Dermis blood vessel endothelial cell (primary cell): ENCODE data around the gene VWA7. TPM values are rescaled to one million over a fixed set of nuclear protein-coding genes. Genes with fewer than 3 reads are reported as not detected.

Experiments used
- DNase-seq: peaks from one replicate; pipeline ENCODE4 v3.0.0; 2010
- total RNA-seq: library from RNA; depleted of rRNA; stranded (reverse); fragments of >200 nt; gene quantifications from 2 replicates; pipeline ENCODE4 v1.2.3, GENCODE V29; 2014

VWA7 gene
- total RNA-seq, 1 donor from 2014 or later: 0.34 TPM

GRCh38 chr6:31744422-31744821, 32.7 kb downstream of the VWA7 start:
- no peak for DNase-seq

- DNase-seq: no peak
Measured at GRCh38 chr6:31742894-31743293, 34.2 kb downstream of the VWA7 start.

GRCh38 chr6:31741815-31742214, 35.3 kb downstream of the VWA7 start:
- no peak for DNase-seq

- peak; percentile 53 for DNase-seq
Measured at GRCh38 chr6:31740397-31741223, 36.5 kb downstream of the VWA7 start.

DNA sequence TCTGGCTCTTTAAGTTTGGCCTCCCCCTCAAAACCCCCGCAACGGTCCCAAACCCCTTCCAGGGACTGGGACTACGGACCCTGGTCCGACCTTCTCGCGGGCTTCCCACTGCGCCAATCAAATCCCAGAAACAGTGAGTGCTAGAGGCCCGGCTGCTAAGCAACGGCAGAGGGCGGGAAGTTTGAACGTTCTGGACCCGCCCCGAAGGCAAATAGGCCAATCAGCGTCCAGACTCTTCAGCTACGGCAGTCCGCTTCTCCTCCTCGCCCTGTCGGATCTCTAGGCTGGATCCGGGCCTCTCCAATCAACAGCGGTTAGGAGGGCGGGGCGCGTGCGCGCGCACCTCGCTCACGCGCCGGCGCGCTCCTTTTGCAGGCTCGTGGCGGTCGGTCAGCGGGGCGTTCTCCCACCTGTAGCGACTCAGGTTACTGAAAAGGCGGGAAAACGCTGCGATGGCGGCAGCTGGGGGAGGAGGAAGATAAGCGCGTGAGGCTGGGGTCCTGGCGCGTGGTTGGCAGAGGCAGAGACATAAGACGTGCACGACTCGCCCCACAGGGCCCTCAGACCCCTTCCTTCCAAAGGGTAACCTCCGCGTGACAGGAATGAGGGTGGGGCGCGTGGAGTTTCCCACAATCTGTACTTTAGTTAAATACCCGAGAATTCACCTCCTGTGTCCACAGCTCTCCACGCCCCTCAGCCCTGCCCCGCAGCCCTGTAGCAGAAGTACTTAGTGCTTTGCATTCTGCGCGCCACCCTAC, 37.3 kb downstream of the VWA7 start, which contains the start of gene MSH5:
Gene MSH5 (plus strand): TSS at position 367 of the 758 bp plus-strand sequence. CDS start 462 bp downstream, outside the sequence.
- DNase-seq: peak; percentile 99

DNA sequence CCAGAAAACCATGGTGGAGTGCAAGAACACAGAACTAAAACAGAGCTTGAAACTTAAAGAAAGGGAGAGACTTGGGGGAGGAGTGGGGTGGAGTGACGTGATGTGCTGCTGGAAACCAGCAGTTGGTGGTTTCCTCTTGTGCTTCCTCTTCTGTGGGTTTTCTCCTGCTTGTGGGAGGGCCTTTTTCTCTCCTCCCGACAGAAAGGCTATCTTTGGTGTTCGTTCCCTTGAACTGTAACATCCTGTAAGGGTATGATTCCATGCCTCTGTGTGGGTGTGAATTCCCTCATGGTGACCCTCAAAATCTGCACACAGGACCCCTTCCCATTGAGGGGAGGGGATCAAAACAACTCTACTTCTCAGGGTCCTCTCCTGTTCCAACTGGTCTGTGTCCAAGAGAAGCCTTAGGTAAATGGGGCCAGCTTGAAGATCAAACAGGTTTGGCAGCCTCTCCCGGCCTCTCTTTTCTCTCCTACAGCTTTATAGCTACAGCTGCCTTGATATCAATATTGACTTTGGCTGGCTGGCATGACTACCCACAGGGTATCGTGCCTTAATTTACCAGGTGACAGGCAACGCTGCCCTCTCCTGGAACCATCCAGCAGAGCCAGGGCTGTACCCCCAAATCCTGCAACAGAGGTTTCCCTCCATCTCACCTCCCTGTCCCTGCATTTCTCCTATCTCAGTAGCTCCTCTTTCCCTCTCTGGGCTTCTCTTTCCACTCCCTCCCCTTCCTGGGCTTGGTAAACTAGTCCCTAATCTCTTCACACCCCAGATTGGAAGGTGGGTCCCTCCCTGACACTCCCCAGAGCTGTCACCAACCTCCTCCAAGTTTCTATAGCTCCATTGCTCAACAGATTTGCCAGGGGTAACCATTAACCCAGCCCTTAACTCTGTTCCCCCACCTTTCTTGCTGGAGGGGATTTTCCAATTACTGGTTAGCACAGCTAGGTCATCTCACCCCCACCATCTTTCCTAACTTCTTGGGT, 38.8 kb downstream of the VWA7 start:
- peak; percentile 95 for DNase-seq

- peak; percentile 84 for DNase-seq
Measured at GRCh38 chr6:31737315-31737990, 39.7 kb downstream of the VWA7 start.

DNA sequence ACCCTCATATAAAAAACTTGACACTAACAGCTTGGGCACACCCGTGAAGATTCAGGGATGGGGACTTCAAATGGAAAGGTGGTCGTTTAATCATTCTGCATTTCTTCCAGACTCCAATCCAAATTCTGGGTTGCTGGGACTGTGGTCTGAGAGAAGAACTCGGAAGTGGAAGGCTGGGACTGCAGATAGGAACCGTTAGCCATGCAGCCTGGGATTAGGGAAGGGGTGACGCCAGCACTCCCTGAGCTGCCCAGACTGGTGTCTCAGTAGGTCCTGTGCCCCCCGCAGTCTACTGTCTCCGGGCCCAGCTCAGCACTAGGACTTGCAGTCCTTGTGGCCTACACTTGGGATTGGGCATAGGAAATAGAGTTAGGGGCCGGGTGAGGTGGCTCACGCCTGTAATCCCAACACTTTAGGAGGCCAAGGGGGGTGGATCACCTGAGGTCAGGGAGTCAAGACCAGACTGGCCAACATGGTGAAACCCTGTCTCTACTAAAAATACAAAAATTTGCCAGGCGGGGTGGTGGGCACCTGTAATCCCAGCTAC, 40.3 kb downstream of the VWA7 start:
- peak; percentile 23 for DNase-seq

GRCh38 chr6:31736021-31736767, 40.9 kb downstream of the VWA7 start, which contains the start of gene CLIC1:
Gene CLIC1 (minus strand): TSS chr6:31736530. CDS start chr6:31736300, 230 bp downstream.
- DNase-seq: peak; percentile 83

DNA sequence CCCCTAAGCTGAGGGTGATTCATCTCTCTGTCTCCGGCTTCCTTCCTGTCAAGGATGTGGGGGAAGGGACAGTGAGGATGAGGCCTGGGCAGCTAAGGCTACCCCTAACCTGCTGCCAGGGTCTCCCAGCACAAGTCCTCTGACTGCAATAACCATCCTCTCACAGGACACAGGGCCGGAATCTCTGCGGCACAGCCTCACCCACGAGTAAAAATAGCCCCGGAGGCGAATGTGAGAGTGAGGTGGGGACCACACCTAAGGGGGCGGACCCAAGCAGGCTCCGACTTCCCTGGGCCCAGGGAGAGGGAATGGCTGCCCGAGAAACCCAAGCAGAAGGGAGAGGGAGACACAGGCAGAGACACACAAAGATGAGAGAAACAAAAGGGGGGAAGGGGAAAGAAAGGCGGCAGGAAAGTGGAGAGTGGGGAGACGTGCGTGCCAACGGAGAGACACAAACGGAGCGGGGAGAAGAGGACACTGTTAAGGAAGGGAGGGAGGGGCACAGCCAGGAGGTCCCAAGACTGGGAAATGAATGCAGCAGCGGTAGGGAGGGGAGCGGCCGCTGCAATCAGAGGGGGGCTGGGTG, 42.2 kb downstream of the VWA7 start:
- peak; percentile 88 for DNase-seq

GRCh38 chr6:31734247-31734820, 42.8 kb downstream of the VWA7 start:
- no peak for DNase-seq

DNA sequence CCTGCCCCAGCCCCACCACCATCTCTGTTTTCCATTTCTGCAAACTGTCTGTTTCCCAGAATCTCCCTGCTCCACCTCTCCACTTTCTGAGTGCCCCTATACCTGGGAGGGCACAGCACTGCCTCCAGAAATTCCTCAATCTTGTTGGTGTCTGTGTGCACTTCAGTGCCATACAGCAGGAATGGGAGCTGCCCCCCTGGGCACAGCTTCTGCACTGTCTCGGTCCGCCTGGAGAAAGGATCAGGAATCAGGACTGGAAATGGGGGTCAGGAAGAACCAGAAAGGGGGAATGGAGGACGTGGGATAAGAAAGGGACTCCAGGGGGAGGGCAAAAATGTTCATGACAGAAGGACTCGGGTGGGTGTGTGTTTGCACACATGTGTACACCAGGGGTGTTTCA, 43.4 kb downstream of the VWA7 start:
- DNase-seq: no peak

- no peak for DNase-seq
Measured at GRCh38 chr6:31732029-31732428, 45.1 kb downstream of the VWA7 start.

- DNase-seq: no peak
Measured at GRCh38 chr6:31730631-31731086, 46.5 kb downstream of the VWA7 start.

DNA sequence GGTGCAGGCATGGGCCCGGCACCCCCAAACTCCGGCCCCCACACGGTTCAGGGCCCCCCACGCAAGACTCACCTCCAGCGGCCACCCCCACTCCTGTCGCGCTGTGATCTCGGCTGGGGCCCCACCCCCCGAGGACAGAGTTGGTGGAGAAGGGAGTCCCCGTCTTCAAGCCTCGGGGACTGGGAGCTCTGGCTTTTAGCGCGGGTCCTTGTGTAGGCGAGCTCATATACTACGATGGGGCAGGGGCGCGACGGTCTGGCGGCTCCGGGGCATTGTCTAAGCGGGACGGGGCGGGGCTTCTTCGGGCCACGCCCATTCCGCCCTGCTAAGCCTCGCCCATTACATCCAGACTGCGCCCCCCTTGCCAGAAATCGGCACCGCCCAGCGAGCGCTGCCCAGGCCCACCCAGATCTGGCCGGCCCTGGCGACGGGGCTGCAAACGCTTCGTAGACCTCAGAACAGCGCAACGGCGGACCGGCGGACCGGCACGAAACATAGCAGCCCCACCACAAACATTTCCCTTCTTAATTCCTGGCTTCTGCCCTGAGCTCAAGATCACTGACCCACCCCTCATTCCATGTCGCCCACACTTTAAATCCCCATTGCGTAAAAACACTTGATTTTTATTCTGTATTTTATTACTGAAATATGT, 47.0 kb downstream of the VWA7 start:
- DNase-seq: peak; percentile 95

DNA sequence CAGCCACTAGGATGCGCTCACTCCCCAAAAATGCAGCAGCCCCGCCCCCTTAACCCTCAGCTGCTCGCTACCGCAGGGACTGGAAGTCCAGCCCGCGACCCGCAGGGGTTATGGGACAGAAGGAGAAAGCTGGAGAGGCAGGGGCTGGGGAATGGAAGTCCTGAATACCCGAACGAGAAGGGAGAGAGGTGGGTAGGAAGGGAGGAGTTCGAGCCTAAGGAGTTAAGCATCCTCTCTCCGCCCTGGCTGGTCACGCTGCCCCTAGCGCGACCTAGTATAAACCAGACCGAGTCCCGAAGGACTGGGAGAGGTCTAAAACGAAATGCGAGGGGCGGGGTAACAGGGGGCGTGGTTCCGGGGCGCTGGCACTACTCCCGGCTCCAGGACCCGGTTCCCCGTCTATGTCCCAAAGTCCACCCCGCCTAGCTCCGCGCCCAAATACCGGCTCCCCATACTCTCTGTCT, 47.6 kb downstream of the VWA7 start:
- DNase-seq: peak; percentile 93

- no peak for DNase-seq
Measured at GRCh38 chr6:31728767-31729514, 48.2 kb downstream of the VWA7 start, which contains the start of gene DDAH2. Gene DDAH2 (minus strand): TSS chr6:31729299. CDS start chr6:31729161, 138 bp downstream.
